AG09309 (cell line): ENCODE measurements around the gene HOXA11.

Experiments used
- DNase-seq: peaks from one replicate; pipeline ENCODE4 v3.0.0-alpha.2; 2010; ENCODE audit warnings: low read depth
- H3K4me3 ChIP-seq: 2 replicates; pipeline ENCODE4 v1.5.1; 2011; ENCODE audit warnings: mild to moderate bottlenecking, low read depth, low read length, moderate library complexity; ENCODE audit not compliant: control insufficient read depth
- CTCF ChIP-seq: IDR thresholded peaks from 2 replicates; pipeline ENCODE4 v1.5.1; 2011; ENCODE audit warnings: mild to moderate bottlenecking, low read depth, low read length, inconsistent platforms; ENCODE audit not compliant: insufficient read depth, control insufficient read depth; ENCODE audit errors: missing control alignments

HOXA11 gene

DNA sequence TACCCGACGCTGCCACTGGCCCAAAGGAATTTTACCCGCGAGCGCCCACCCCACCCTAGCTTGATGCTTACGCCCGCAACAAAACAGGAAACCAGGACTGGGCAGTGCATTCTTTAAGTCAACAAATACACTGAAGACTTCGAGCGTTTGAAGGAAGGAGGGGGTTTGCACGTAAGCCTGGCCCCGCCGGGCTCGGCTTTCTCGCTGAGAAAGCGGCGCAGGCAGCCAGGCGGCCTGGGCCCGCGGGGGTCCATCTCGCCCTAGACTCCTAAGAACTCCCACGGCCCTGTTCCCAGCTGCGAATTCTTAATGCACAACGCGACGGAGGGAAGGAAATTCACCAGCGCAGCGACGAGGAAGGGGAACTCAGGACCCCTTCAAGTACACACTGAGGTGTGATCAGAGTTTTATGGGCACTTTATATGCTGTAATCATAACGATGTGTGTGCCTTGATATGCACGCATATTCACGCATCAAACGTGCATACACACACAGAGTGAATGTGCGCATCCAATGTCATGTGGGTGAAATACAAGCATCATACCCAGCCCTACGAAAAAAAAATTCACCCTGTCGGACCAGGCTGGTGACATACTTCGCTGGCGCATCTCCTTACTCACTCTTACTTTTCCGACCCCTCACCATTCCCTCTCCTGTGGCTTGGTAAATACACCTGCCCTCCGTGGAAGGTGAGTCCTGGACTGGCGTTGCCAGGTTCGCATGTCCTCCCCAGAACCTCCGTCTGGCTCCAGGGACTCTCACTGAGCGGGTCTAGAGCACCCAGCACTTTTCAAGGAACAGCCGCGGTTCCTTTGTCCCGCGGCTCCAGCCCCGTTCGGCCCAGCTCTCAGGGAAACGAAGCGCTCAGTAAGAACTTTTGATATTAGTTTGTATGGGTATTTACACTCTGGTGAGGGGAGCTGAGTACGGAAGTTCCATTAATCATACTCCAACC is 20.6 kb upstream of the HOXA11 start:
- peak; percentile 3 for TF ChIP-seq CTCF
- DNase-seq: no peak
- H3K4me3 ChIP-seq: peak overlapping the region; percentile 78

DNA sequence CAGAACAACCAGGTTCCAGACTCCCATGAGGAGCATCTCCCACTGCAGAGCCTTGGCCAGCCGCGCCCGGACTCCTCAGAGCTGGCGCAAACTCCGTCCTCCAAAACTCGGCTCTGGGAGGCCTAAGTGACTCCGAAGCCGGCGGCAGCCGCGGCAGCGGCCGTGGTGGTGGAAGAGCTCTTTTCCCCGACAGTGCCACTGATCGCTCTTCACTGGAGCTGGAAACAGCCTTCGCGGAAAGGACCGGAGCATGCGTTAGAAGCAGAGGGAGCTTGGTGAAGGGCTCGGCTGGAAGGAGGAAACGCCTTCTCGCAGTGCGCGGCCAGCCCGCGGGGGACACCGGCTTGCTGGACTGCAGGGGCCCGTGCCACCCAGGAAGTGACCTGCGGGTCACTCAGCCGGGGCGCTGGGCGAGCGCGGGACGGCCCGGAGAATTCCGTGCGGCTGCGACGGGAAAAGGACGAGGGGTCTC is 19.9 kb upstream of the HOXA11 start:
- TF ChIP-seq CTCF: no peak
- no peak for DNase-seq
- peak overlapping the region; percentile 78 for H3K4me3 ChIP-seq

DNA sequence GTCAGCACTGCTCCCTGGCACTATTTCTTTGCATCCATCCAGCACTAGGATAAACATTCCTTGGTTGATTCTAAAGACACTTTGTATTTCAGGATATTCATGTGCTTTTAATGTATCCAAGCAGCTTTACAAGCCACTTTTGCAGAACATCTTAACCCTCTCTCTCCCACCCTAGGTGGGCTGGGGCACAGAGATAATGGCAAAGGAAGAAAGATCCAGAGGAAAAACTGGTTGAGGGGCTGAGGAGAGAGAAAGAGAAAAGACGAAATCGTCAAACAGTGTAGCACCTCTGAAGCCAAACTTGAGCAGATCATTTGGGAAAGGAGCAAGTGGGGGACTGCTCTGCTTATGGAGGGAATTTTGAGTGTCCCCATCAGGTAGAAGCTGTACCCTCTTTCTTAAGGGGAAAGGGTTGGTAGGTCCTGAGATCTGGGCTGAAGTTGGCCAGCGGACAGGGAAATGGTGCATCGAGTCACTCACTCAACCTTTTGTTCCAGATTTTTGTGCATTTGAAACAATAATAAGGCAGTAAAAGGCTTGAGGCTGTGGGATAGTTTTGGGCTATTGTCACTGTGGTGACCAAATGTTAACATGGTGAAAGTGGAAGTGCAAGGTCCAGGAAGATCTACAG is 19.0 kb upstream of the HOXA11 start:
- no peak for TF ChIP-seq CTCF
- H3K4me3 ChIP-seq: peak overlapping the region; percentile 78
- DNase-seq: no peak

DNA sequence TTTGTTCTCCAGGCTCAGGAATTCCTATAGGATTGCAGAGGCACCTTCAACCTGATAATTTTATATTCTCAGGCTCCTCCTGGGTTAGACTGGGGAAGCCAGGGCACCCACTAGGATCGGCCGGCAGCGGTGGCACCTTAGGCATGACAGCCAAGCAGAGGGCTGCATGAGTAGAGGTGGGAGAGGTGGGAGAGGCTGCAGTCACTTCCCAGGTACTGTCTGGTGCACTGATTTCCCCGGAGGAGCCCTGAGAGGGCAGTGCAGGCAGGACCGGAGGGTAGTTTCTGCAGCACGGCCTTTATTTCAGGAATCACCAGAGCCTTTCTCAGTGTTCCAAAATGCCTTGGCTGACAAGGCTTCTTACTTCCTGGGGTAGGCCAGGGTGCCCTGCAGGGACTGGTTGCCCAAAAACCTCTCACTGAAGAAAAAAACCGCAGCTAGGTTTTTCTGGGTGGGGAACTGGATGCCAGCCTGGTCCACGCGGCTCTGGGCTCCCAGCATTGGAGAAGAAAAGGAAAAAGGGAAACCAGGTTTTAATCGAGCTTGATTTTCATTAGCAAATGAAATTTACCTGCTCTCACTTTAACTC is 18.4 kb upstream of the HOXA11 start:
- no peak for DNase-seq
- no peak for TF ChIP-seq CTCF
- H3K4me3 ChIP-seq: peak overlapping the region; percentile 78

- peak overlapping the region; percentile 78 for H3K4me3 ChIP-seq
- no peak for DNase-seq
- no peak for TF ChIP-seq CTCF
Observed at GRCh38 chr7:27202862-27203134, 17.8 kb upstream of the HOXA11 start.

DNA sequence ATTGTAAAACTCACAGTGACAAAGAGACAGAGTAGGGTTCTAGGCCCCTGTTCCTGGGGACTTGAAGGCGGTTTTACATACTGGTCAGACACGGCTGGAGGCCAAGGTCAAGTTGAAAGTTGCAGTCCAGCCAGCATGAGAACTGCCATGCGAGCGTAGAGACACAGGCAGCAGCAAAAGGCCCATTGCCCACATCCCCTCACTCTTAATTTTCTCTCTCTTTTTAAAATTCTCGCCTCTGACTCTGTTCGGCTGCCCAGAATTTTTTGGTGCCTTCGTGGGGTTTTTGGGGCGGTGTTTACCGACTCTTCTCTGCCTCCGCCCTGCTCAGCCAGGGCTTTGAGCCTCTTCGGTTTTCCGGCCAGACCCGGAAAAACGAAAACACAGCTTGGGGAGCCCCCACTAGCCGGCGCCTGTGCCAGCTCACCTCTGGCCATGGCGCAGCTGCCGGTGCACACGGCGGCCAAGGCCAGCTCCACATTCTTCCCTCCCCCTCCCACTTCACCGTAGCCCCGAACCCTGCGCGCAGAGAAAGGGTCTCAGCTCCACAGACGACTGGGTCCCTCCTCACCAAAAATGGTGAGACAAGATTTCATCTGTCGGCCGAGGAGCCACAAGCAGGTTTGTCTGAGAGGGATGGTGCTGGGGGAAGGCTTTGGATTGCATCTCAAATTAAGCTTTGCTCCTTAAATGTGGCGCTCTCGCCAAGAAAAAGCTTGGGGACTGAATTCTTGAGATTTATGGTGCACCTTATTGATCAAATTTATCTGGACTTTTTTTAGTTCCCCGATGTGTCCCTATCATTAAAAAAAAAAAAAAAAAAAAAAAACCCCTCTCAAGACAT is 17.2 kb upstream of the HOXA11 start:
- no peak for TF ChIP-seq CTCF
- peak overlapping the region; percentile 78 for H3K4me3 ChIP-seq
- no peak for DNase-seq
